ENCODE results near the gene PELI3.

Gene PELI3

DNA sequence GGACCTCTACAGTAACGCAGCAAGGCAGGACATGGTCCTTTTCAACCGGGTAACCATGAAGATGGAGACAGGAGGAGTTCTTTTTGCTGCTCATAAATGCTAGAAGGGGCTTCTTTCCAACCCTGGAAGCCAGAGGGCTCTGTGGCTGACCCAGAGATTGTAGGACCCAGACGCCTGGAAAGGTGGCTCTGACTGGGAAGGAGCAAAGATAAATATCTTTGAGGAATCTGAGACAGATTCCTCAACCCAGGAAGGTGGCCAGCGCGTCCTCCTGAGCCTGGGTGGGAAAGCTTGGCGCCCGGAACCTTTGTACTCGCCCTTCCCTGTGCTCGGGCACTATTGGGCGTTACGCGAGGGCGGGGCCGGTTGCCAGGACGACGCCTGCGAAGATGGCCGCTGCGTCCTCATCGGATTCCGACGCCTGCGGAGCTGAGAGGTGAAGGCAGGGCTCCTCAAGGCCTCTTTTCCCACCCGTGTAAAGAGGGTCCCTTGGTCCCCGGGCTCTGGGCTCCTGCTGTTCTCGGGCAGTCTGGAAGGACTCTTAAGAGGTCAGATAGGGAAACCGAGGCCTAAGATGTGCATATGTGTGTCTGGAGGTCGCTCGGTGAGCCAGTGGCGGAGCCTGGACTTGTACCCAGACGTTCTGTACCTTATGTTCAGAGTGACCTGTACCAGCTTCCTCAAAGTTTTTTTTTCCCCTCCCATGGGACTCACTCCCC lies 43.7 kb downstream of the PELI3 start, which contains the start of gene BBS1:
BBS1 (plus strand) TSS at position 365 of the 719 bp plus-strand sequence; CDS start at position 390, 25 bp downstream.
- peak; percentile 93 for DNase-seq

DNA sequence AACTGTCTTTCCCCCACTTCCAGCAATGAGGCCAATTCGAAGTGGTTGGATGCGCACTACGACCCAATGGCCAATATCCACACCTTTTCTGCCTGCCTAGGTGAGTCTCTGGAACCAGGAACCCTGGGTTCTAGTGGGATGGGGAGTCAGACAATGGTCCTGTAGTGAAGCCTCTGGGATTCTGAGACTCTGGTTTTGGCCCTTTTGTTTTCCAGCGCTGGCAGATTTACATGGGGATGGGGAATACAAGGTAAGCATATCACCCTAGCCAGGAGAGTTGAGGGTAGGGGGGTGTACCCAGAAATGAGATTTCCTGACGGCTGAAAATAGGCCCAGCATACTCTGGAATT lies 44.3 kb downstream of the PELI3 start:
- DNase-seq: no peak

DNA sequence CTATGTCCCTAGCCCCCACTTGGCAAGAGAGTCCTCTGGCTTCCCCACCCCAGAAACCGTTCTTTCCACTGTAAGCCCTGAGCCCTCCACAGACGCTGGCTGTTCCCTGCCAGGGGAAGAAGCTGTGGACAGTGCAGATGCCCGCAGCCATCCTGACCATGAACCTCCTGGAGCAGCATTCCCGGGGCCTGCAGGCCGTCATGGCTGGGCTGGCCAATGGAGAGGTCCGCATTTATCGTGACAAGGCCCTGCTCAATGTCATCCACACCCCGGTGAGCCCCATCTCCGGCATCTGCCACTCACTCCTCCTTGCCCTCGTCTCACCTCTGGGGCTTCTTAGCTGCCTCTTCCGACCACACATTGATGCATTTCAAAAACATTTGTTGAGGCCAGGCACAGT lies 56.9 kb downstream of the PELI3 start:
- no peak for DNase-seq

DNA sequence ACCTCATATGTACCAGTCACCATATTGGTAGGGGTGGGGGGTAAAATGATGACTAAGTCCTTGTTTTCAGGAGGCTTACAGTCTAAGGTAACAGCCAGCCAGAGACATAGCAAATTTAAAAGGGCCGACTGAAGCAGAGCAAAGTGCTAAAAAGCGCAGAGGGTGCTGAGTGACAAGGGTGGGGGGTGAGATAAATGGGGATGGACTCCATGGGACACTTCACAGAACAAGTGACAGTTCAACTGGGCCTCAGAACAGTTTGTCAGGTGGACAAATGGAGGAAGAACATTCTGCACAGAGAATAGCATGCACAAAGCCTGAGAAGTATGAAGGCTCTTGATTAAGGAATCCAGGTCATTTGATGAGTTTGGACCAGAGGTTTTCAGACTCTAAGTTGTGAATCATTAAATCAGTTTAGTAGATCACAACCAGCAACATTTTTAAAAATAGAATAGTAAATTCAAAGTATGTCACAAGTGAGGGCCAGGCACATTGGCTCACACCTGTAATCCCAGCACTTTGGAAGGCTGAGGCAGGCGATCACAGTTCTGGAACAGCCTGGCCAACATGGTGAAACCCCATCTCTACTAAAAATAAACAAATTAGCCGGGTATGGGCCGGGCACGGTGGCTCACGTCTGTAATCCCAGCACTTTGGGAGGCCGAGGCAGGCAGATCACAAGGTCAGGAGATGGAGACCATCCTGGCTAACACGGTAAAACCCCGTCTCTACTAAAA lies 57.8 kb downstream of the PELI3 start:
- DNase-seq: no peak

All from activated CD8-positive, alpha-beta memory T cell treated with anti-CD3 and anti-CD28 coated beads for 24 hours (primary cell).